Activated naive CD4-positive, alpha-beta T cell treated with Interleukin-2 at 50 U/mL for 16 hours (primary cell): ENCODE measurements around the gene MACO1.
"Not testable (repeated sequence)": the region's sequence is repeated elsewhere in the genome, so short reads cannot be mapped to it uniquely, and the experiment has no call there.

Source experiments
- DNase-seq: peaks from one replicate; pipeline ENCODE4 v3.0.0-alpha.2; 2020

MACO1 gene

DNA sequence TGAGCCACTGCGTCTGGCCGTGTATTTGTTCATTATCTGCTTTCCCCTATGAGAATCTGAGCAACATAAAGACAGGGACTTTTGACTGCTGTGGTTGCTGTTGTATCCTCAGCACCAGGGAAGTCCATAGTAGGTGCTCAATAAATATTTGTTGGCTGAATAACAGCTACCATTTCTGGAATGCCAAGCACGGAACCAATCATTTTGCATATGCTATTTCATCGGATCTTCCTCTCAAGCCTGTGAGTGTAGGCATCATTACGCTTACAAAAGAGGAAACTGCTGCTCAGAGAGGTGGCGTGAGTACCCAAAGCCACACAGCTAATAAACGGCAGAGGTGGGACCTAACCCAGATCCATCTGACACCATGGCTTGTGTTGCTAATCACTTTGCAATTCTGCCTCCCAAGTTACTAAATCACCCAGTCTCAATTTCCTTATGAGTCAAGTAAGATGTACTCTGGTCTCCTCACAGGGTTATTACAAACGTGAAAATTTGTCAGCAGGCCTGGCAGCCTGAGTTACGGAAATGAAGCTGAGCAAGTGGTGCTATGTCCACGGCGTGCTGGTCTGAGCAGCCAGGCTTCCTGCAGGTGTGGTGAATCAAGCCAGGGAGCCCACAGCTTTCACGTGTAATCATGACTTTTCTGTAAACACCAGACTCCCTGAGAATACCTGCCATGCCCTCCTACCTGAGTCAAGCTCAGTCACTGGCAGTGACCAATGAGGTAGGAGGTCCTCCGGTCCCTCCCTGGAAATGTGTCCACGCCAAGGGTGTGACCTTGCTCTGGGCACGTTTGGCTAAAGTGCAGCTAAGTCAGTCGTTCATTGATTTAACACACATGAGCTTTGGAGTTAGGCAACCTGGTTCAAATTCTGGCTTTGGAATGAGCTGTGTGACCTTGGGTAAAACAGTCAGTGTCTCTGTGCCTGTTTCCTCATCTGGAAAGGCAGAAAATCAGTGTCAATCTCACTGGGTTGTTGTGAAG lies 5.3 kb upstream of the MACO1 start:
- no peak for DNase-seq

GRCh38 chr1:25427696-25428095 lies 3.0 kb upstream of the MACO1 start:
- DNase-seq, result no peak

DNA sequence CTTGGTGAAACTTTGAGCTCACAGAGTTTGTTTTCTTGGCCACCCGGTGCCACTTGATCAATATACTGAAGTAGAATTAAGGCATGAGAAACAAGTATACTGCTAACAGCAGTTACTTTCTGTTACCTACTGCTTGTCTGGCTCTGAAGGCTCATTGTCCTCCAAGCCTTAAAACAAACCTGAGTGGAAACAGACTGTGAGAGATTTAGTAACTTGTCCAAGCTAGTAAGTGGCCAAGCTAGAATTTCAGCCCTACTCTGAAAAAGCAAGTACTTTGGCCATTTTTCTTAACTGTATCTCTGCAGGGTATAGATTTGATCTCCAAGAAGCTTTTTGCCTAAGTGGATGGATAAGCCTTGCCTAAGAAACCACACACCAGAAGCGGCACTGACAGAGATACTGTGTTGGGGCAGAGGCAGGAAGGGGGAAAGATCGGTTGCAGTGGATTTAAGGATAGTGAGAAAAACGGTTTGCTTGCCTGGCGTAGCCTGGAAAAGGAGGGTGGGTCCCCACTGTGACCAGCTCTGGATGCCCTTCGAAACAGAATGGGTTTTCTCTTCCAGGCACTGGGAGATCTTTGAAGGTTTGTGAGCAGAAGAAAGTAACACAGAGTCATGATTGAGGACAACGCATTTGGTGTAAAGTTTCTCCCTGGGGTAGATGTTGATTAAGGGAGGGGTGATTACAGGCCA lies 2.1 kb upstream of the MACO1 start:
- no peak for DNase-seq

DNA sequence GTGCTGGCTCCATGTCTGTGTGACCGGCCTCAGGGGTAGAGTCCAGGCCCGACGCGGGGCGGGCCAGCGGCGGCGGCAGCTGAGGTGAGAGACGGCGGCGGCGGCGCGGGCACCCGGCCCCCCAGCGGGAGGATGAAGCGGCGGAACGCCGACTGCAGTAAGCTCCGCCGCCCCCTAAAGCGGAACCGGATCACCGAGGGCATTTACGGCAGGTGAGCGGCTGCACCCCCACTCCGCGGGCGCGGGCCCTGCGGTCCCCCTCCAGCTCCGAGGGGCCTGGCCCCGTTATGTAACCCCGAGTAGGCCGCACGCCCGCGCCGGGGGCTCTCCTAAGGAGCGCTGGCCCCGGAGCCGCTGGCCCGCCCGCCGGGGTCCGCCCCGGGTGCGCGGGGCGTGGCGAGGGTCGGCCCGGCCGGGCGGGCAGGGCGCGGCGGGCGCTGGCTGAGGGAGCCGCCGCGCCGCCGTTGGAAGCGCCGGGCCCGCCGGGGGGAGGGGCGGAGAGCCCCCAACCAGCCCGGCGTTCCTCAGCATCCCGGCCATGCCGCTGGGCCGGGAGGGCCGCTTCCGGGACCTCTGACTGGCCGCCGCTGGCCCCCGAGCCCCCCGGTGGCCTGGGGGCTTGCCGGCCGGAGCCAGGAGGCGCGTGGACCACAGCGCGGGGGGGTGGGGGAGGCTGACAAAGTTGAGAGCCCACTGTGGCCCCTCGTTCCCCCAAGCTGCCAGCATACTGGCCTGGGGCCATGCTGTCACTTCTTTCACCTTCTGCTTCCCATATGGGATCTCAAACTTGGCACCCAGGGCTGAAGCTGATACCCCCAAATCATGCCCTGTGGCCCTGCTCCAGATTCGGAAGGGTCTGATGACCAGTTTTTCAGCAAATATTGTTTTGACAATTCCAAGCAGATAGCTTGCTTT lies 527 bp downstream of the MACO1 start:
- DNase-seq, result peak; percentile 6

- no peak for DNase-seq
These were observed 1.4 kb downstream of the MACO1 start for GRCh38 chr1:25431955-25432719.

DNA sequence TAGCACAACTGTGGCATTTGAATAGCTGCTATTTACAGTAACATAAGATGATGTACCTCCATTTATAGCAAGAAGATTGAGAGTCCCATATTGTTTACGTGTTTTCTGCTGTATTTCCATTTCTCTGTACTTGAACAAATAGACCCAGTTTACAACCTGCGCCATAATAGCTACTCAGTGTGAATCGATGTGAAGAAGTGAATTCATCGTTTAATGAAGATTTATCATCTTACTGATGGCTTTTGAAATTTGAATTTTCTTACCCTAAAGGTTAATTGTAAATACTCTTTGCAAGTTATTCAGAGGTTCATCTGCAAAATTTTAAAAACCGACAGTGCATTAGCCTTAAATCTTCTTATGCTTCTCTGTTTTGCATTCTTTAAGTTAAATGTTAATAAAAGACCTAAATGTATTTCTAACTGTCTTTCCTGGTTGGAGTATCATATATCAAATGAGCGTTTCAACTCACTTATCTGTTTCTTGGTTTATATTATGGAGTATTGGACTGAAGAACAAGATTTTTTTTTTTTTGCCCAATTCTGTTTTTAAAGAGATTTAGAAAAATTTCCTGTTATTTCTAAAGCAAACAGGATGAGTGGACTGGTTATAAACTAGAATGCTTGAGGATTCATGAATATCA lies 2.2 kb downstream of the MACO1 start:
- no peak for DNase-seq

DNA sequence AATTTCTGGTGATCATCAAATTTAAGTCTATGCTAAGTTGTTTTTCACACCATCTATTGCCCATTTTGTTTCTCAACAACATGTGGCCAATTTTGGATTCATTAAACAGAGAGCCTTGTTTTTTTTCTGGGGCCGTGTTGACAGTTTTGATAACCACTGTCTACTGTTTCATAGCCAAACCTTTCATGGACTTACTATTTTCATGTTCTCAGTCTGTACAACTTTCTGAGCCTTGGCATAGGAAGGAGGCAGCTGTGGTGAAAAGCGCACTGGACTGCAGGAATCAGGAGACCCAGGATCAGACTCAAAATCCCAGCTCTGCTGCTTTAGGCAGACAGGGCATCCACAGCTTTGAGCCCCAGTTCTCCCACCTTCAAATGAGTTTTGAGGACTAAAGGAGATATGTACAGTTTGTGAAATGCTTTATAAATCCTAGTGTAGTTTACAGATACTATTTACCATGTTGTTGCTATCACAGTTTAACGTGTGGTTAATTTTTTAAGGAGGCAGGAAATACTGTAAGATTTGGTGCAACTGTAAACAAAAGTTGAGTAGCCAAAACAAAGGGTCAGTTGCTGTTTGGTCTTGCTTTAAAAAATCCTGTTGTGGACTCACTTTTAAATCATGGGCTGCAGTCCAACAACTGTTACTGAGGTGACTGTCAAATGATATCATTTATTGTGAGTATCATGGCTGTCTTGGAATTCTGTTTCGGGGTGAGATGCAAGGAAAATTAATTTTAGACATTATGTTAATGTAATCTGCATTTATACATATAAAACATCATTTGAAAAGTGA lies 2.9 kb downstream of the MACO1 start:
- no peak for DNase-seq

DNA sequence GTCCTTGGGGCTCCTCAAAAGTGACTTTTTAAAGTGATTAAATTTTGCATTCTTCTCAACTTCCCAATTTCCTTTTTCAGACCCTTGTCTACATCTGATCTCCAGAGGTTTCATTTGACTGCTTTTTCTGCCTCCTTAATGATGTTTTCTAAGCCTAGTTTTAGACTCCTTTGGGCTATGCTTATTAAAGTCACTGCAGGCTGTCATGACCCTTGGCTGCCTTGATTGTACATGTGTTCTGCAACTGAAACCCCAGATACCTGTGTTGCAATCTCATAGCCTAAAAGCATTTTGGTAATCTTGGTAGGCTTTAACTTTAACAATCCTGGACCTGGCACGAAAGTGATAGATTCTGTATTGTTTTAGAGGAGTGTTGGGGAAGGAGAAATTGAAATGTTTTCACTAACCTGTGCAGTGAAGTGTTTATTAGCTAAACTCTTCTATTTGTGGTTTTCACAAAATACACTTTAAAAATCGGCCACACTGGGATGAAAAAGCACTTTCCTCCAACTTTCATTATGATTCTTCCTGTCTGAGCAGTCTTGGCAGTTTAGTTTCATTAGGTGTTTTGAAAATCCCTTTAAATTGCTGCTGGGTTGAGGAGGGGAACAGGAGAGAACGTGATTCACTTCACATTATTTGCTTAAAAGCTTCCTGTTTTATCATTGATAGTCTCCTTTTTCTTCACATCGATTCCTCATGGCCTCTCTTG lies 4.9 kb downstream of the MACO1 start:
- DNase-seq, result no peak

GRCh38 chr1:25437672-25438071 lies 7.0 kb downstream of the MACO1 start:
- DNase-seq, result no peak

GRCh38 chr1:25439287-25439686 lies 8.6 kb downstream of the MACO1 start:
- no peak for DNase-seq

GRCh38 chr1:25442178-25442577 lies 11.5 kb downstream of the MACO1 start:
- no peak for DNase-seq

DNA sequence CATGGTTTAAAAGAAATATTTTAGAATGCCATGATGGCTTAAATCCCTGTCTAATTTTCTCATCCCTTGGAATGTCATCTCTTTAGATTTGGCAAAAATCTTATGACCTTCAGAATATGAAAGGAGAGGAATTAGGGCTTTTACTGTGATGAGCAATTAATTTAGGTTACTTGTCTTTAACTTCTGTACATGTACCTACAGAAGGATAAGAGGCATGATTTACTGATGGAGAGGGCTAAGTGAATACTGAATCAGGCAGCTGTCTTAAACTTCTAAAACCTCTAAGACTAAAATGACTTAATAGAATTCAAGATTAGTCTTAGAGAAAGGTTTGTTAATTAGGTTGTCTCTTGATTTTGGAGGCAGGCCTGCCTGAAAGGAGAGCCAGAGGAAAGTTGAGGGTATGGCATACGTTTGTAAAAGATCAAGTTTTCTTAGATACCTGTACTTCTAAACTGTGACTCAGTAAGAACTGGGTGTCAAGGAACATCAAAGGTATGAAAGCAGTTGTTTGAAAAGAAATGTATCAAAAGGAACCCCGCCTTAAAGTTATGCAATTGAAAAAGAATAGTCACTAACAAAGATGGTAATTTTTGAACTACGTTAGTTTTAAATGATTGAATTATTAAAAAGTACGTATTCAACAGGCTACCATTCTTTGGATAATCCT lies 12.5 kb downstream of the MACO1 start:
- no peak for DNase-seq

DNA sequence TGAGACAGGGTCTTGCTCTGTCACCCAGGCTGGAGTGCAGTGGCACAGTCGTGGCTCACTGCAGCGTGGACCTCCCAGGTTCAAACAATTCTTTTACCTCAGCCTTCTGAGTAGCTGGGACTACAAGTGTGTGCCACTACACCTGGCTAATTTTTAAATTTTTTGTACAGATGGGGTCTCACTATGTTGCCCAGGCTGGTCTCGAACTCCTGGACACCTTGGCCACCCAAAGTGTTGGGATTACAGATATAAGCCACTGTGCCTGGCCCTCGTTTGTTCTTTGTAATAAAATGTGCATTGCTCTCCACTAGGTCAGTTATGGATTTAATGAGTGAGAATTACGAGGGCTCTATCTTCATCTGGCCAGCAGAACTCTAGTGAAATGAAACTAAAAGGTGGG lies 13.9 kb downstream of the MACO1 start:
- not testable (repeated sequence) for DNase-seq

- no peak for DNase-seq
These were observed 15.4 kb downstream of the MACO1 start for GRCh38 chr1:25445993-25446538.

GRCh38 chr1:25447547-25447946 lies 16.9 kb downstream of the MACO1 start:
- no peak for DNase-seq

GRCh38 chr1:25450891-25451290 lies 20.2 kb downstream of the MACO1 start:
- no peak for DNase-seq

- no peak for DNase-seq
These were observed 21.2 kb downstream of the MACO1 start for GRCh38 chr1:25451908-25452307.

DNA sequence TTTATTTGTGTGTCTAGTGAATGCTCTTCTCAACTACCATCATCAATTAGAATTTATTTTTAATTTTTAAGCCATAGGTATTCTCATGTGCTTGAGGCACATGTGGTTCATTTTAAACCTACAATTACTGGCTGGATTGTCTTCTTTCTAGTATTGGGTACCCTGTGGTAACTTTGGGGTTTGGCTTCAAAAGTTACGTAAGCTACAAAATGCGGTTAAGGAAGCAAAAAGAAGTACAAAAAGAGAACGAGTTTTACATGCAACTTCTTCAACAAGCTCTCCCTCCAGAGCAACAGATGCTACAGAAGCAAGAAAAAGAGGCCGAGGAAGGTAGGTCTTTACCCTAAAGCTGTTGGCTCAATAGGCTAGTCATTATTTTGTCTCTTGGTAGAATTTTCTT lies 25.8 kb downstream of the MACO1 start:
- DNase-seq, result no peak
